ENCODE measurements around the gene GEMIN7.
A peak's percentile ranks its signal among the peaks of the same experiment; 100 is the strongest.

Gene GEMIN7

GRCh38 chr19:45079063-45079910 is at the start of gene GEMIN7:
Gene GEMIN7, plus strand, starts transcription at chr19:45079260. Its CDS starts 10,855 bp downstream, at chr19:45090115.
- peak; percentile 67 for DNase-seq

- no peak for DNase-seq
Observed at GRCh38 chr19:45030825-45031224, 48.2 kb upstream of the GEMIN7 start.

- no peak for DNase-seq
Observed at GRCh38 chr19:45032421-45032820, 46.6 kb upstream of the GEMIN7 start.

- DNase-seq = no peak
Observed at GRCh38 chr19:45035755-45036154, 43.3 kb upstream of the GEMIN7 start.

- no peak for DNase-seq
Observed at GRCh38 chr19:45037393-45038169, 41.5 kb upstream of the GEMIN7 start.

- DNase-seq = peak; percentile 87
Observed at GRCh38 chr19:45038931-45039893, 39.8 kb upstream of the GEMIN7 start, which contains the start of gene CLASRP. Gene CLASRP, plus strand, starts transcription at chr19:45039045. Its CDS starts 1,168 bp downstream, at chr19:45040213.

GRCh38 chr19:45040059-45040771 is 38.8 kb upstream of the GEMIN7 start:
- DNase-seq = no peak

- no peak for DNase-seq
Observed at GRCh38 chr19:45041125-45041524, 37.9 kb upstream of the GEMIN7 start.

- no peak for DNase-seq
Observed at GRCh38 chr19:45045671-45046353, 33.2 kb upstream of the GEMIN7 start.

GRCh38 chr19:45046355-45046754 is 32.7 kb upstream of the GEMIN7 start:
- no peak for DNase-seq

- no peak for DNase-seq
Observed at GRCh38 chr19:45047188-45047797, 31.8 kb upstream of the GEMIN7 start.

- no peak for DNase-seq
Observed at GRCh38 chr19:45049073-45049736, 29.9 kb upstream of the GEMIN7 start.

- no peak for DNase-seq
Observed at GRCh38 chr19:45050036-45050435, 29.0 kb upstream of the GEMIN7 start.

GRCh38 chr19:45051929-45052579 is 27.0 kb upstream of the GEMIN7 start:
- DNase-seq = no peak

- no peak for DNase-seq
Observed at GRCh38 chr19:45056831-45057230, 22.2 kb upstream of the GEMIN7 start.

- no peak for DNase-seq
Observed at GRCh38 chr19:45057444-45057843, 21.6 kb upstream of the GEMIN7 start.

- no peak for DNase-seq
Observed at GRCh38 chr19:45058622-45059159, 20.4 kb upstream of the GEMIN7 start.

GRCh38 chr19:45059258-45059965 is 19.6 kb upstream of the GEMIN7 start:
- DNase-seq = peak; percentile 41

GRCh38 chr19:45061965-45062364 is 17.1 kb upstream of the GEMIN7 start:
- no peak for DNase-seq

Measured in NCI-H345 (cell line).